Measurements from ENCODE around the gene SPINT2.
"Not testable (repeated sequence)": the region's sequence is repeated elsewhere in the genome, so short reads cannot be mapped to it uniquely, and the experiment has no call there.

Gene SPINT2

DNA sequence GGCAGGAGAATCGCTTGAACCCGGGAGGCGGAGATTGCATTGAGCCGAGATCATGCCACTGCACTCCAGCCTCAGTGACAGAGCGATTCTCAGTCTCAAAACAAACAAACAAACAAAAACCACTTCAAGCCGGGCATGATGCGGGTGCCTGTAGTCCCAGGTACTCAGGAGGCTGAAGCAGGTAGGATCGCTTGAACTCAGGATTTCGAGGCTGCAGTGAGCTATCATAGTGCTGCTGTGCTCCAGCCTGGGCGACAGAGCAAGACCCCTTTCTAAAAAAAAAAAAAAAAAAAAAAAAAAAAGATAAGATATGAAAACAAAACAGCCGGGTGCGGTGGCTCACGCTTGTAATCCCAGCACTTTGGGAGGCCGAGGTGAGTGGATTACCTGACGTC, 21.1 kb upstream of the SPINT2 start:
- DNase-seq: no peak

DNA sequence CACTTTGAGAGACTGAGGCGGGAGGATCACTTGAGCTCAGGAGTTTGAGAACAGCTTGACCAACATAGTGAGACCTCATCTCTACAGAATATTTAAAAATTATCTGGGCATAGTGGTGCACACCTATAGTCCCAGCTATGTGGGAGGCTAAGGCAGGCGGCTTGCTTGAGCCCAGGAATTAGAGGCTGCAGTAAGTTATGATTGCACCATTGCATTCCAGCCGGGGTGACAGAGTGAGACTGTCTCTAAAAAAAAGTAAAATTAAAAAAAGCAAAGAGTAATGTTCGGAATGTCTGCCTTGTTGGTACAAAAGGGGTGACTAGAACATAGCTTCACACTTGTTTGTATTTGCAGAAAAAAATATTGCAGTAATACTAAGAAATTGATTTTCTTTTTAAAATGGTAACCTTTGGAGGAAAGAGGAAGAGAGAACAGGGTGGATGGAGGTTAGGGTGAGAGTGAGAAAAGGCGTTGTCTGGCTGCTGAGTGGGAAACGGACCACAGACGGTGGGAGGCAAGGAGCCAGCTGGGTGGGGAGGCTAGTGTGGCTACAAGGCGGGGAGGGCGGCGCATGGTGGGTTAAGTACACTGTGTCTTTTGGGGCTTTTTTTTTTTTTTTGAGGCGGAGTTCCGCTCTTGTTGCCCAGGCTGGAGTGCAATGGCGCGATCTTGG, 18.4 kb upstream of the SPINT2 start:
- DNase-seq: no peak

DNA sequence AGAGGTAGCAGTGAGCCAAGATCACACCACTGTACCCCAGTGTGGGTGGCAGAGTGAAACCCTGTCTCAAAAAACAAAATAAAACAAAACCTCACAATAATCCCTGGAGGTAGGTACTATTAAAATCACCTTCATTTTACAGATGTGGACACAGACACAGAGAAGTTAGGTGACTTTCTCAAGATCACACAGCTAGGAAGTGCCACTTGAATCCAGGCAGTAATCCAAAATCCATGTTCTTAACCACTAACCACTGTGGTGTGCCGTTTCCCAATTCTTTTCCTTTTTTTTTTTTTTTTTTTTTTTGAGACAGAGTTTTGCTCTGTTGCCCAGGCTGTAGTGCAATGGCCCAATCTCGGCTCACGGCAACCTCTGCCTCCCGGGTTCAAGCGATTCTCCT, 17.2 kb upstream of the SPINT2 start:
- DNase-seq: no peak

DNA sequence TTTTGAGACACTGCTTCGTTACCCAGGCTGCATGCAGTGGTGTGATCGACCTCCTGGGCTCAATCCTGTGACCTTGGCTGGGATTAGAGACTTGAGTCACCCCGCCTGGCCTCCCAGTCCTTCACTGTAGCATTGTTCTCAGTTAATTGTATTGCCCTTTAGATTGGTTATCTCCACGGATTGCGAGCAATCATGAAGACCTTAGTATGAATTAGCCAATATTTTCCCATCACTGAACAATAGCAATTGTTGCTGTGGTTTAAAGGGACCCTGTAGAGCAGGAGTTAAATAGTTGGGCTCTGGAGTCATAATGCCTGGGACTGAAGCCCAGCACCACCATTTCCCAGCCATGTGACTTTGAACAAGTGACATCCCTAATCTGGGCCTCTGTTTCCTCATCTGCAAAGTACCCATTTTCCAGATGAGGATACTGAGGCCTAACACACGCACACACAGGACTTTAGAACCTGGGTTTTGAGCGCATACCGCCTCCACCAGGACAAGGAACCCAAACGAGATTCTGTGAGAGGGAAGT, 16.6 kb upstream of the SPINT2 start:
- no peak for DNase-seq

DNA sequence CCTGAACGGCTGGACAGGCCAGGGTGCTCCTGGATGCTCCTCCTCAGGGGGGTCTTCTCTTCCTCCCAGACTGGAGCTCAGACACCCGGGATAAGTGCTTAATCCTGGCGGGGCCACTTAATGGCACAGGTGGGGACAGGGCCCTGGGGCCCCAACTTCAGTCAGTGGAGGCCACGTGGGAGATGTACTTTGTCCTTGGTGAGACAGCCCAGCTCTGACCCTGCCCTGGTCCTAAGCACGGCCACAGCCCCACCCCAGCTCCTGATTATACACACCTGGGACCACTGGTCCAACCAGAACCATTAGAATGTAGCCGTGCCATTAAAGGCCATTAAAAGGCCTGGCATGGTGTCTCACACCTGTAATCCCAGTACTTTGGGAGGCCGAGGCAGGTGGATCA, 16.0 kb upstream of the SPINT2 start:
- no peak for DNase-seq

DNA sequence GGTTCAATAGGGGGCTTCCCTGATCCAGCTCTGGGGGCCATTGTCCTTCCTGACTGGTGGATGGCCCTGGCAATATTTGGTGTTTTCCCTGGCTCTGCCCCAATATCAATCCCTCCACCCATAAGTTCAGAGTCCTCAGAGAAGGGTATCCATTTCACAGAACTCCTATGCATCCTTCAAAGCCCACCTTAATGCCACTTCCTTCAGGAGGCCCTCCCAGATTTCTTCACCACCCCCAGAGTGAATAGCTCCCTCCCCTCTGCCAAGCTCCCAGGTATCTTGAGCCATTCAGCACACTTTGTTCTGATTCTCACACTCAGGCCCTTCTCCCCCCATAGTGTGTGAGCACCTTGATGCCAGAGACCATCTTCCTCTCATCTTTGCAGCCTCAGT, 13.9 kb upstream of the SPINT2 start:
- DNase-seq: no peak

DNA sequence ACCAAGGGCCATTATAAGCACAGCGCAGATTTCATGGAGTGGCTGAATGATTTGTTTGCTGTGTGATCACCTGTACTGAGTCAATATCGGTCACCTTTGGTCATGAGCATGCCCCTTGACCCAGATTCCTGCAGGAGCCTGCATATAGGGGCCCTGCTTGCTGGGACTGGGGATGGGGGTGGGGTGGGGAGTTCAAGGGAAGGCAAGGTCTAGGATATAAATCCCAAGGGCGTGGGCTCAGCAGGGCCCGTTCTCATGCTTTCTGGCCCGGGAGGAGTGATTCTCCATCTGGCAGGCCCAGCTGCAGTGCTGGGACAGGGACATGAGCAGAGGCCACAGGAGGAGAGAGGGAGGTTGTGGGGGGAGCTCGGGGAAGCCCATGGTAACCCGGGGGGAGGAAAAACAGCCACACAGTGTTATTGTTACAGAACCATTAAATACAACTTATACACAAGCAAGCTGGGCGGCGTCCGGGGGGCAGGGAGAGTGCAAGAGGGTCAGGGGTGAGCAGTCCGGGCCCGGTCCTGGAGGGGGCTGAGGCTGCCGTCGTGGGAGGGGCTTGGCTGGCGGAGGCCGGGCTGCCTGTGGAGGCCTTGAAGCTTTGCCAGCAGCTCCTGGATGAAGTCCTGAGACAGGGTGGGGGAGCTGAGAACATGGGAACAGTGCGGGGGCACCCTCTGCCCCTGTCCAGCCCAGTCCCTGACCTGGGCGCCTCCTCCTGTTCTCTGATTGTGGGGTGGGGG, 13.4 kb upstream of the SPINT2 start:
- no peak for DNase-seq

DNA sequence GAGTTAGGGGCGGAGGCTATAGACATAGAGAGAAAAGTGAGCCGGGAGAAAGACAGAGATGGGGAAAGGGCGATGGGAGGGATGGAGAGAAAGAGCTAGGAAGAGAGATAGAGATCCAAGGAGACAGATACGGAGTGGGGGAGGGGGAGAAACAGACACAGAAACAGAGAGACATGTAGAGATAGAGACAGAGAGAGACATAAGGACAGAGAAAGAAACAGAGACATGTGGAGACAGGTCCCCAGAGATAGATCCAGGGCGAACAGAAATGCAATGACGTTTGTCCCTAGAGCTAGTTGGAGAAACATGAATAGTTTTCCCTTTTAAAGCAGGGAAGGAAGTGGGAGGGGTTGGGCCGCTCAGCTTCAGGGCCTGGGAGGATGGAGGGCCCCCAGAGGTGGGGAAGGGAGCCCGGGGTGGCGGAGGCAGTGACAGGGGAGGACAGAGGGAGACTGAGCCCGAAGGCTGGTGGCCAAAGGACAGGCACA, 12.8 kb upstream of the SPINT2 start:
- peak; percentile 58 to 66 for DNase-seq

DNA sequence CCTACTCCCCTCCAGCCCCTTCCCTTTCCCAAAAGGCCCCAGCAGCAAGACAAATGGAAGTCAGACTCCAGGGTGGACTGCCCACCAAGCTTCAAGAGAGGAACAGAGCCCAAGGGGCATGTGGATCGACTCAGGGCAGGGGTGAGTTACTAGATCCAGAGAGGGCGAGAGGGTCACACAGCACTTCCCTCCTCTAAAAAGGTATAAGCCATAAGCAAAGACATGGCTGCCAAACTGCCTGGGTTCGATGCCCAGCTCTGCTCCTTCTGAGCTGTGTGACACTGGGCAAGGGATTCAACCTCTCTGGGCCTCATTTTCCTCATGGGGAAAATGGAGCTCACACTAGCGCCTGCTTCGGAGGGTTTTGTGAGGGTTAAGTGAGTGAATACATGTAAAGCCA, 12.0 kb upstream of the SPINT2 start:
- no peak for DNase-seq

DNA sequence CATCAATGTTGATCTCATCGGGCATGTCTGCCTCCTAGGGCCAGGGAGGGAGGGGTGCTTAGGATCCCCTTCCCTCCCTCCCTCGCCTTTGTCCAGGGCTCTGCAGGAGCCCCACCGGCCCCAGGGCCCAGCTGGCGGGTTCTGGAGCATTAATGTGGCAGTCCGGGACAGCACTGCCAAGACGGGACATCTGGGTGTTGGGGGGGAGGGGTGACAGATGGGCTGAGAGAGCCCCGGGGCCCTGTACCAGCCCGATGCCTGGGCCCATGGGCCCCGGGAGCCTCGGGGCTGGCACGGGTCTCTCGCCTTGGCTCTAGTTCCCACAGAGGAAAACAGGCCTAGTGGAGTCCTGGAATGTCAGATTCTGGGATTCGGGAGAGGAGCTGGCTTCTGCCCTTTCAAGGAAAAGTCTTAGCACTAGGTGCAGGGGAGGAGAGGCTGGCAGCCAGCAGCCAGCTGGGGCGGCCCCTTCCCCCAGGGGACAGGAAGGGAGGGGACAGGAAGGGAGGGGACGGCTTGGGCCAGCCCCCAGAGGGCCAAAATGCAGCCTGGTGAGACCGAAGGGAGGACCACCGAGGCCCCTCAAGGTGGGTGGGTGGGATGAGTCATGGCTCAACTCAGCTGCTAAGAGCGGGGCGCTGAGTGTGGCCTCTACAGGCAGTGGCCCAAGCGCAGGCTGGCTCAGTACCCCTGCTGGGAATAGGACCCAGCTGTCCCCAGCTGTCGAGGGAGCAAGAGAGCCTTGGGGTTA, 11.3 kb upstream of the SPINT2 start:
- no peak for DNase-seq

DNA sequence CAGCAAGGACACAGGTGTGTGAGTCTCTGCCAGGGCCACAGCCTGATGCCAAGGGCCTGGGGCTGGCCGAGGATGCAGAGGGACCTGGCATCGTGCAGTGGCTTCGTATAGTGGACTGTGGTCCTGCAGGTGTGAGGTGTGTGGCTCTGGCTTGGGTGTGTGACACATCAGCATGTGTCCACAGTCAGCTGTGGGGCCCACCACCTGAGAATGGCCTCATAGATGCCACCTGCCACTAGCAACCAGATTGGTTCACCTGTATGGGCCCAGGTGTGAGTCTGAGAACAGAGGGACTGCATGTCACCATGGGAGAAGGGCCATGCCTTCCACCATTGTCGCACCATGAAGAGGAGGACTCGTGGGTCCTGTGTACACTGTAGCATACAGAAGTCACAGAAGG, 10.6 kb upstream of the SPINT2 start:
- DNase-seq: no peak

DNA sequence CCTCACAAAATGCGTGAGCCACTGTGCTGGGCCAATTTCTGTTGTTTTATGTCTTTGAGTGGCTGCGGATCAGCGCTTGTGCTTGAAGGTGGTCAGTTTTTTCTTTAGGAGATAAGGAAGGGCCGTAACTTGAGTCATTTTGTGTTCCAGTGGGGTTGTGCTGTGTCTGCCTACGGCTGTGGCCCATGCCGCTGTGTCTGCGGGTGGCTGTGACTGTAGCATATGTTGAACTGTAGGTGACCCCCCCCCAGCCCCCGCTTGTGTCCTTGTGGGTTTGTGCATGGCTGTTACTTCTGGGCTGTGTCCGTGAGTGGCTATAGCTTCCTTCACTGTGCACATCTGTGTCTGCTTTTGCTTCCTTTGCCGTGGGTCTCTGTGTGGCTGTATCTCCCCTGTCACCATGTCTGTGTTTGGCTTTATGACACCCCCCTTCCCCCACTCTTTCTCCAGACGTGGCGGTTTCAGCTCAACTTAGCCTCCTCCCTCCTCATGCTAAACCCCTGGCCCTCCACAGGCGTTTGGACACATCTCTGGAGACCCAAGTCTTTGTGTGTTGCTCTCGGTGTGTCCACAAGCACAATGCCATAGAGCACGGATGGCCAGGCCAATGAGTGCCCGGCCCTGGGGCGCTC, 8.9 kb upstream of the SPINT2 start:
- peak in 1 of 2 experiments; percentile 20 for DNase-seq

DNA sequence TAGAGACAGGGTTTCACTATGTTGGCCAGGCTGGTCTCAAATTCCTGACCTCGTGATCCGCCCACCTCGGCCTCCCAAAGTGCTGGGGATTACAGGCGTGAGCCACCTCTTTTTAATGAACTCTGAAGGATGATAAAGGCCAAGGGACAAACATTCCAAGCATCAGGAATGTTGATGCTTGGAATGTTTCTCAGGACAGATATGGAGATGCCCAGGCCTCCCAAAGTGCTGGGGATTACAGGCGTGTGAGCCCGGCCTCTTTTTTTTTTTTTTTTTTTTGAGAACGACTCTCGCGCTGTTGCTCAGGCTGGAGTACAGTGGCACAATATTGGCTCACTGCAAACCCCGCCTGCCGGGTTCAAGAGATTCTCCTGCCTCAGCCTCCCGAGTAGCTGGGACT, 2.4 kb upstream of the SPINT2 start:
- not testable (repeated sequence) for DNase-seq

DNA sequence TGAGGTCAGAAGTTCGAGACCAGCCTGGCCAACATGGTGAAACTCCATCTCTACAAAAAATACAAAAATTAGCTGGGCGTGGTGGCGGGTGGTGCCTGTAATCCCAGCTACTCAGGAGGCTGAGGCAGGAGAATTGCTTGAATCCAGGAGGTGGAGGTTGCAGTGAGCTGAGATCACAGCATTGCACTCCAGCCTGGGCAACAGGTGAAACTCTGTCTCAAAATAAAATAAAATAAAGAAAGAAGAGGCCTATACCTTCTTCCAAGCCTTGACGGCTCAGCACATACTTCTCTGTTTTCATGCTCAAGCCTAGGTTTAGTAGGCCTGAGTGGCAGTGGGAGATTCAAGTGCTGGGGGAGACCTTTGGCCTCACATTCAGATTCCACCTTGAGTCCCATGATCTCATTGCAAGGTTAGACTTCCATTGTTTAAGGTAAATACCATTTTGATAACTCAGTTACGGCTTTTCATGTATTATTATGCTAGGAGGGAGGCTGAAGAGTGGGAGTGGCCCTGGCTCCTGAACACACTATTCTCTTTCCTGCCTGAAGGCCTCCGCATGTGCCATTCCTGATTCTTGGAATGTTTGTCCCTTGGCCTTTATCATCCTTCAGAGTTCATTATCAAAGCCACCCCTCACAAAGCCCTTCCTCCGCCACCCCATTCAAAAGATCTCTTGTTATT, 1.6 kb upstream of the SPINT2 start:
- DNase-seq: no peak

DNA sequence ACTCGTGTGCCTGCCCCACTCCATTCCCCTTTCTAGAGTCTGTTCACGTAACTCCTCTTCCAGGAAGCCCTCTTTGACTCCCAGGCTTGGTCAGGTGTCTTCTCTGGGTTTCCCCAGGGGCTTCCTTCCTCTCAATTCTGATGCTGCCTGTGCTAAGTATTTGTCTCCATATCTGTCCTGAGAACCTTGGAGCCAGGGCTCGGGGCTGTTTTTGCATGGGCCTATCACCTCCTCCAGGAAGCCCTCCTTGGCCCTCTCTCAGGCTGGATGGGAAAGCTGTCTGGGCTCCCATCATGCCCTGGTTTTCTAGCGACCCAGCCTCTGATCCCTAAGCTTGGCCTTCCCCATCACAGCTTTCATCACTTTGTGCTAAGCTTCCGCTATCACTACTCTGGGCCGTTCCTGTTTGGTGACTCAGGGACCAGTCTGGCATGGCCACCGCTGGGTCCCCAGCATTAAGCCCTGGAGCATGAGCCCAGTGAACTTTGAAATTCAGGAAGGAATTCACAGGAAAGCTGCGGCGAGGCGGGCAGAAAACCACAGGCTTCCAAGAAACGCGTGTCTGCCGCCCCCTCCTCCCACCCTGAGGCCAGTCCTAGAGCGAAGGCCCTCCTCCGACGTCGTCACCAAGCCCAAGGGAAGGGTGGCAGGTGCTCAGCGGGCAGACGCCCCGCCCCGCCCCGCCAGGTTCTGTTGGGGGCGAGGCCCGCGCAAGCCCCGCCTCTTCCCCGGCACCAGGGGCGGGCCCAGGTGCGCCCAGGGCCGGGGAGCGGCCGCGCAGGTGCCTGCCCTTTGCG, 486 bp upstream of the SPINT2 start:
- peak; percentile 88 to 92 for DNase-seq

DNA sequence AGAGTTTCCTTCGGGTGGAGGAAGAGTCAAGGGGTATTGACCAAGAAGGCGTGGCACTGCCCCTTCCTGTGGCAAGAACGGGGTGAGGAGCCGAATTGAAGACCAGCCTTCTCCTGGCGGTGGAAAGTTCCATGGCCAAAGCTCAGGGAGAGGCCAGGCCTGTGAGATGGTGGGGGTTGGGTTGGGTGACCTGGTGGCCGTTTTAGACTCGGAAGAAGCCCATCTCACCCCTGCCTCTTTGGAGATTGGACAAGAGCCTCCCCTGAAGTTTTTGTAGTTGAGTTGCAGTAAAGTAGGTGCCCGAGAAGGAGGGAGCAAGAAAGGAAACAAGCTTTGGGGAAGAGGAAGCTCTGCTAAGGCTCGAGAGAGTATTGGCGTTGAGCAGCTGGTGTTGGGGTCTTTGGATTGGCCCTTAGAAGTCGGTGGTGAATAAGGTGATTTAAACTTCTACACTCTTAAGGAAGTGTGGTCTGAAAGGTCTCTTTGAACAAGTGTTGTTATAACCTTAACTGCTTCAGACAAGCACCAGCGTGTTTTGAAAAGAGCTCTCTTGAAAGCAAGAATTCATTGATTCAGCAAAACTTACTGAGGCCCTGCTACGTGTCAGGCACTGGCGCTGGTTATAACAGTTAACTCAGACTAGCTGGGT, 964 bp downstream of the SPINT2 start:
- peak; percentile 81 to 86 for DNase-seq

DNA sequence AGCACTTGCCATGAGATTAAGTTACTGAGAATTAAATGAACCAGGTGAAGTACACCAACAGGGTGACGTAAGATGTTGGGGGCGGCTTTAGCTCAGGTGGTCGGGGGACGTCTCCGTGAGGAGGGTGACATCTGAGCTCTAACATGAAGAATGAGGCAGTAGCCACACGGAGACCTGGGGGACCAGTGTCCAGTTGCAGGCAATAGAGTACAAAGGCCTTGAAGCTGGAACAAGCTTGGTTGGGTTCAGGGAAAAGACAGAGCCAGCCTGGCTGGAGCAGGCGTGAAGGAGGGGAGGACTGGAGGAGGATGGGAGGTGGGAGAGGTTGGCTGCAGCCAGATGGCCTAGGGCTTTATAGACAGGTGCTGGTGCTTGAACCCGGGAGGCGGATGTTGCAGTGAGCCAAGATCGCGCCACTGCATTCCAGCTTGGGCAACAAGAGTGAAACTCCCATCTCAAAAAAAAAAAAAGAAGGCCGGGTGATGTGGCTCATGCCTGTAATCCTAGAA, 1.6 kb downstream of the SPINT2 start:
- no peak for DNase-seq

DNA sequence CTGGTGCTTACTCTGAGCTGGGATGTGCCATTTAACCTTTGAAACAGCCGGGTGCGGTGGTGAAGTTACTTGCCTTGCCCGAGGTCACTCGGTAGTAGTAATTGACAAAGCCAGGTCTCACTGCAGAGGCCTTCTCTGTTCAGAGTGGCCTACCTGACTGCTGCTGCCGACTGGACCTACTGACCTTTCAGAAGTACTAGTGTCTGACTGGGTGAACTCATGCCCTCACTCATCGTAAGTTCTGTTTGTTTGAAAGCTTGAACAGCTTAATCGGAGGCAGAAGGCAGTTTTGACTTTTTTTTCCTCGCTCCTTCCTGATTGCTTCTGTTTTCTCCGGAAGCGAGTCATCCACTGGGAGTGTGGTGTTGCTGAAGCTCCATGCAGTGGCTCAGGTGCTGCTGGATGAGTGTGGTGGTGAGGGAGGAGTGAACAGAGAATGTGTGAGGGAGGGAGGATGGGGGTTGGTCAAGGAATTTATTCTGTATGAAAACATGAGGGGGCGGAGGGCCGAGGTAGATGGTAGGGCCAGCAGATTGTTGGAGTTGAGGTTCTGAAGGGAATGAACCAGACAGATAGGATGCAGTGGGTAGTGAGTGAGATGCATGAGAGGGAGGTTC, 2.7 kb downstream of the SPINT2 start:
- DNase-seq: no peak

DNA sequence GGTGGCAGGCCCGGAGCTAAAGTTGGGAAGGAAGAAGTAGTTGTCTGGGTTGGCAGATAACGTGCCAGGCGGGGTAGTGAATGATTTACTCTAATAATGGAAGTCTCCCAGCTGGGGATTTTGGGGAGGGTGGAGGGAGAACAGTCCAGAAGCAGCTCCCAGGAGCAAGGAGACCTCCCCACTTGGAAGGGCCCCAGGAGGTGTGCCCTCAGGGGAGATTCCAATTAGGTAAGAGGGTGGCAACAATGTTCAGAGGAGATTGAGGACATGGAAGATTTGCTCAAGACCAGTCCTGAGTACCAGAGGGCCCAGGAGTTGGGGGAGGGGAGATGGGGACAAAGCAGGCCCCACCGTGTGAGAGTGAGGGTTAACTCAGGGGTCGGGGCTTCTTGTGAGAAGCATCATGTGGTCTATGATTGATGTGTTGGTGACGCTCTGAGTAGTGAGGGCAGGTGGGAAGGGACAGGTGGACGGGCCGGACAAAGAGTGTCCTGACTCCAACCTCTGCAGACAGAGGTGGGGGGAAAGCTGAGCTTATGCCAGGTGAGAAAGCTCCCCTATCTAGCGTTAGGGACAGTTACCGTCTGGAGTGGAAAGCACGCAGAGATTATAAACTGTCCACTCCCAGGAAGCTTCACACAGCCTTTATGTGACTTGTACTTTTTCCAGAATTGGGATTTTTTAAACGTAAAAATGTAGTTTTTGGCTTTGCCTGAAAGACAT, 3.5 kb downstream of the SPINT2 start:
- DNase-seq: no peak

DNA sequence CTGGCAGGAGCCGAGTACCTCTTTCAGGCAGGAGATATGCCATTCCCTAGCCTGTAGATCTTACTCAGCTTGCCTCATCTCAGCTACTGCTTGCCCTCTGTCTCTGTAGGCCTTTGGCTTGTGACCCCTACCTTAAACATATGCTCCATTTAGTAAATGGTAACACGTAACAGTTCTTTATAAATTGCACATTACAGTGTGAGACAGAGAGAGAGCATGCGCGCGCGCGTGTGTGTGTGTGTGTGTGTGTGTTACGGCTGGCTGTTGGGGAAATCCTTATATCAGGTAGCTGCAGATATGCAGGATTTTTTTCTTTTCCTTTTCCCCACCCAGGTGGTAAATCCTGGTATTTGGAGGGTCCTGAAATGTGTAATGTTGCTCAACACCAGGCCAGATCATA, 4.2 kb downstream of the SPINT2 start:
- no peak for DNase-seq
